HepG2 (cell line): ENCODE measurements around the gene C3orf18. TPM values are rescaled to one million over a fixed set of nuclear protein-coding genes. Genes with fewer than 3 reads are reported as not detected.

Experiments
- ATF1 ChIP-seq: IDR thresholded peaks from 2 replicates; pipeline ENCODE4 v1.6.1; 2016; ENCODE audit warnings: mild to moderate bottlenecking, control low read depth
- ATF7 ChIP-seq, 2 experiments: fragments of 450-650 bp in 1 of 2; sonication (generic) in 1 of 2; formaldehyde crosslinking in 1 of 2; IDR thresholded peaks; 2 replicates each; pipeline versions ENCODE4 v1.4.0 to v1.6.1; 2016 to 2020; ENCODE audit warnings: antibody characterized with exemption in 1 of 2, mild to moderate bottlenecking in 1 of 2, missing genetic modification reagents in 1 of 2
- ATF7-NPFF ChIP-seq: sonication (generic); formaldehyde crosslinking; IDR thresholded peaks from 2 replicates; pipeline ENCODE4 v1.8.1; 2023; ENCODE audit warnings: mild to moderate bottlenecking, low read depth, missing genetic modification reagents, moderate library complexity
- BCL6 ChIP-seq: IDR thresholded peaks from 2 replicates; pipeline ENCODE4 v1.6.1; 2016; ENCODE audit warnings: missing genetic modification reagents, missing compliant biosample characterization
- FOSL2 ChIP-seq: sonication (generic); formaldehyde crosslinking; IDR thresholded peaks from 2 replicates; pipeline ENCODE4 v1.4.0; 2020; ENCODE audit warnings: missing genetic modification reagents
- FOXK2 ChIP-seq: fragments of 450-650 bp; IDR thresholded peaks from 2 replicates; pipeline ENCODE4 v1.6.1; 2016
- FOXM1 ChIP-seq: sonication (generic); formaldehyde crosslinking; IDR thresholded peaks from 2 replicates; pipeline ENCODE4 v1.5.0; 2020; ENCODE audit warnings: missing genetic modification reagents
- FOXP1 ChIP-seq, 2 experiments: fragments of 450-650 bp in 1 of 2; IDR thresholded peaks; 2 replicates each; pipeline ENCODE4 v1.6.1; 2017 to 2018; ENCODE audit warnings: antibody characterized with exemption in 1 of 2
- GABPA ChIP-seq, 2 experiments: IDR thresholded peaks; 2 replicates each; pipeline ENCODE4 v1.6.1; 2011 to 2016; ENCODE audit warnings: low read depth in 2 of 2, low read length in 1 of 2, missing biosample characterization in 1 of 2, missing genetic modification characterization in 1 of 2
- GABPB1 ChIP-seq: IDR thresholded peaks from 2 replicates; pipeline ENCODE4 v1.6.1; 2016; ENCODE audit warnings: mild to moderate bottlenecking, missing genetic modification reagents, moderate library complexity, missing compliant biosample characterization
- JUNB ChIP-seq: sonication (generic); formaldehyde crosslinking; IDR thresholded peaks from 2 replicates; pipeline ENCODE4 v1.8.0; 2022; ENCODE audit warnings: missing genetic modification reagents, mild to moderate bottlenecking, borderline replicate concordance
- MED1 ChIP-seq: sonication (generic); formaldehyde crosslinking; IDR thresholded peaks from 2 replicates; pipeline ENCODE4 v1.4.0; 2020; ENCODE audit warnings: missing genetic modification reagents
- NFAT5 ChIP-seq: sonication (generic); formaldehyde crosslinking; IDR thresholded peaks from 2 replicates; pipeline ENCODE4 v1.4.0; 2020; ENCODE audit warnings: missing genetic modification reagents
- NFYC ChIP-seq: IDR thresholded peaks from 2 replicates; pipeline ENCODE4 v1.6.1; 2016; ENCODE audit warnings: missing genetic modification reagents, missing compliant biosample characterization
- NR2F6 ChIP-seq, 2 experiments: IDR thresholded peaks; 2 replicates each; pipeline ENCODE4 v1.6.1; 2016; ENCODE audit warnings: antibody characterized with exemption in 1 of 2, mild to moderate bottlenecking in 1 of 2
- SAFB2 ChIP-seq: sonication (generic); formaldehyde crosslinking; IDR thresholded peaks from 2 replicates; pipeline ENCODE4 v1.5.1; 2020; ENCODE audit warnings: missing genetic modification reagents, low read depth, mild to moderate bottlenecking, borderline replicate concordance
- SKI ChIP-seq: fragments of 450-650 bp; IDR thresholded peaks from one replicate; pipeline ENCODE4 v1.6.1; 2018; ENCODE audit warnings: mild to moderate bottlenecking; ENCODE audit not compliant: partially characterized antibody
- SMAD1 ChIP-seq: sonication (generic); formaldehyde crosslinking; IDR thresholded peaks from 2 replicates; pipeline ENCODE4 v1.4.0; 2020; ENCODE audit warnings: missing genetic modification reagents, low read depth, mild to moderate bottlenecking, borderline replicate concordance
- SOX13 ChIP-seq, 3 experiments: fragments of 450-650 bp in 1 of 3; sonication (generic) in 1 of 3; formaldehyde crosslinking in 1 of 3; IDR thresholded peaks in 2 of 3; conservative IDR thresholded peaks in 1 of 3; 2 replicates each; pipeline versions ENCODE4 v1.5.0 to v1.6.1; 2016 to 2020; ENCODE audit warnings: antibody characterized with exemption in 1 of 3, mild to moderate bottlenecking in 1 of 3, missing compliant biosample characterization in 1 of 3, missing genetic modification reagents in 1 of 3, moderate library complexity in 1 of 3
- SRSF1 ChIP-seq: fragments of 200-400 bp; formaldehyde crosslinking; optimal IDR thresholded peaks from 2 replicates; pipeline ENCODE3; 2017; ENCODE audit warnings: mild to moderate bottlenecking, low read depth, low read length, moderate library complexity
- ZMYM4 ChIP-seq: sonication (generic); formaldehyde crosslinking; IDR thresholded peaks from 2 replicates; pipeline ENCODE4 v1.8.1; 2023; ENCODE audit warnings: mild to moderate bottlenecking, missing genetic modification reagents
- ZNF138 ChIP-seq: sonication (generic); formaldehyde crosslinking; IDR thresholded peaks from 2 replicates; pipeline ENCODE4 v1.5.0; 2020; ENCODE audit warnings: mild to moderate bottlenecking, low read depth, missing genetic modification reagents
- ZNF431 ChIP-seq: sonication (generic); formaldehyde crosslinking; IDR thresholded peaks from 2 replicates; pipeline ENCODE4 v1.9.0; 2022; ENCODE audit warnings: missing genetic modification reagents, low read depth, mild to moderate bottlenecking, borderline replicate concordance
- ZNF749 ChIP-seq: sonication (generic); formaldehyde crosslinking; IDR thresholded peaks from 2 replicates; pipeline ENCODE4 v1.8.0; 2022; ENCODE audit warnings: mild to moderate bottlenecking, missing genetic modification reagents, moderate library complexity, borderline replicate concordance
- polyA plus RNA-seq, 8 experiments: library from polyadenylated mRNA; depleted of rRNA in 3 of 8; stranded (reverse) in 7 of 8; unstranded in 1 of 8; fragments of >200 nt; fragmentation: Illumina TruSeq in 4 of 8; extraction: Trizol in 4 of 8; gene quantifications; 2 replicates each; pipeline versions ENCODE4 v1.2.1 to v1.2.3, GENCODE V29; 2011 to 2016; ENCODE audit warnings: low read depth in 4 of 8, missing spikeins in 1 of 8, mixed read lengths in 1 of 8; ENCODE audit not compliant: insufficient read depth in 1 of 8
- total RNA-seq, 5 experiments: library from RNA; depleted of rRNA; stranded (reverse); fragments of >200 nt; fragmentation: Illumina TruSeq; extraction: Trizol; gene quantifications; 2 replicates each; pipeline ENCODE4 v1.2.3, GENCODE V29; 2016; ENCODE audit warnings: low read depth in 1 of 5
- TF ChIP-seq, protein P1 (sequence below): sonication (generic); formaldehyde crosslinking; IDR thresholded peaks from 2 replicates; pipeline ENCODE4 v1.4.0; 2020; ENCODE audit warnings: missing genetic modification reagents

C3orf18 gene
- total and polyA plus RNA-seq, 2 of the 13 experiments (the other 11 are each of a cell fraction or from before 2014, with no cell fraction given), result 1.6 to 4.8 TPM

GRCh38 chr3:50600841-50601591 is 33.5 kb upstream of the C3orf18 start (continued):
- TF ChIP-seq SOX13 (IDR thresholded peaks at IDR 0.05), result no peak
- peak in 1 of 2 experiments; percentile 90; a peak in 2 of 4 replicates for TF ChIP-seq SOX13 (CRISPR knock-in tag; conservative IDR thresholded peaks at IDR 0.05 in 1 of 2, IDR thresholded peaks at IDR 0.05 in 1 of 2)
- TF ChIP-seq ATF7 (IDR thresholded peaks at IDR 0.05), result no peak
- TF ChIP-seq ATF7 (CRISPR knock-in tag; IDR thresholded peaks at IDR 0.05), result no peak
- peak; percentile 91 for TF ChIP-seq MED1 (CRISPR knock-in tag)
- TF ChIP-seq FOSL2 (CRISPR knock-in tag), result peak; percentile 61
- TF ChIP-seq FOXK2, result no peak
- TF ChIP-seq SMAD1 (CRISPR knock-in tag), result no peak
- peak; percentile 18 for TF ChIP-seq SKI
- peak; percentile 67; the same call in 1 of the 2 replicates for TF ChIP-seq ATF7-NPFF
- TF ChIP-seq FOXM1 (CRISPR knock-in tag), result no peak
- TF ChIP-seq ZNF138 (CRISPR knock-in tag), result peak; percentile 71; the same call in 1 of the 2 replicates
- no peak for TF ChIP-seq NFAT5 (CRISPR knock-in tag)
- TF ChIP-seq JUNB, result no peak
- peak; percentile 100 for TF ChIP-seq BCL6
- TF ChIP-seq ZMYM4 (CRISPR knock-in tag), result peak; percentile 78
- peak; percentile 73 for TF ChIP-seq NR2F6 (IDR thresholded peaks at IDR 0.05)
- TF ChIP-seq NR2F6 (CRISPR knock-in tag; IDR thresholded peaks at IDR 0.05), result peak; percentile 86
- TF ChIP-seq GABPB1, result peak; percentile 60; the same call in 1 of the 2 replicates
- TF ChIP-seq NFYC (CRISPR knock-in tag), result peak; percentile 41; the same call in 1 of the 2 replicates
- no peak for TF ChIP-seq GABPA (IDR thresholded peaks at IDR 0.05; ENCODE audit: low read depth, low read length)
- TF ChIP-seq GABPA (CRISPR knock-in tag; IDR thresholded peaks at IDR 0.05; ENCODE audit: low read depth), result peak; percentile 53
- TF ChIP-seq SRSF1, result peak; percentile 56
- TF ChIP-seq SAFB2 (CRISPR knock-in tag), result no peak
- no peak for TF ChIP-seq ZNF749 (CRISPR knock-in tag)
- TF ChIP-seq ATF1 (CRISPR knock-in tag), result no peak
- TF ChIP-seq, protein P1, sequence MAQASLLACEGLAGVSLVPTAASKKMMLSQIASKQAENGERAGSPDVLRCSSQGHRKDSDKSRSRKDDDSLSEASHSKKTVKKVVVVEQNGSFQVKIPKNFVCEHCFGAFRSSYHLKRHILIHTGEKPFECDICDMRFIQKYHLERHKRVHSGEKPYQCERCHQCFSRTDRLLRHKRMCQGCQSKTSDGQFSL (CRISPR knock-in tag), result peak; percentile 86; the same call in 1 of the 2 replicates
- TF ChIP-seq ZNF431 (CRISPR knock-in tag), result peak; percentile 93
- TF ChIP-seq FOXP1 (IDR thresholded peaks at IDR 0.05), result no peak
- peak; percentile 66 for TF ChIP-seq FOXP1 (CRISPR knock-in tag; IDR thresholded peaks at IDR 0.05)
